Eye (tissue), 1 donor: ENCODE measurements around the gene COX5A.

Experiments used
- DNase-seq: peaks from one replicate; pipeline ENCODE4 v3.0.0-alpha.2; 2015

The COX5A gene

GRCh38 chr15:74937590-74938371, at the start of gene COX5A:
Gene COX5A, minus strand, starts transcription at chr15:74938073. Its CDS starts 59 bp downstream, at chr15:74938014.
- DNase-seq = peak; percentile 98

- DNase-seq = no peak
Measured at GRCh38 chr15:74983725-74984231, 45.9 kb upstream of the COX5A start.

GRCh38 chr15:74982183-74982582, 44.3 kb upstream of the COX5A start:
- no peak for DNase-seq

GRCh38 chr15:74978503-74978902, 40.6 kb upstream of the COX5A start:
- no peak for DNase-seq

GRCh38 chr15:74978077-74978476, 40.2 kb upstream of the COX5A start:
- DNase-seq = no peak

- DNase-seq = no peak
Measured at GRCh38 chr15:74977599-74977998, 39.7 kb upstream of the COX5A start.

GRCh38 chr15:74976159-74976558, 38.3 kb upstream of the COX5A start:
- no peak for DNase-seq

- DNase-seq = no peak
Measured at GRCh38 chr15:74967670-74968069, 29.8 kb upstream of the COX5A start.

GRCh38 chr15:74964794-74965193, 26.9 kb upstream of the COX5A start:
- peak; percentile 33 for DNase-seq

GRCh38 chr15:74963213-74963612, 25.3 kb upstream of the COX5A start:
- no peak for DNase-seq

GRCh38 chr15:74962671-74963070, 24.8 kb upstream of the COX5A start:
- no peak for DNase-seq

GRCh38 chr15:74962219-74962618, 24.3 kb upstream of the COX5A start:
- DNase-seq = no peak

GRCh38 chr15:74961616-74962015, 23.7 kb upstream of the COX5A start:
- no peak for DNase-seq

GRCh38 chr15:74960995-74961588, 23.2 kb upstream of the COX5A start:
- no peak for DNase-seq

- no peak for DNase-seq
Measured at GRCh38 chr15:74960286-74960685, 22.4 kb upstream of the COX5A start.

- no peak for DNase-seq
Measured at GRCh38 chr15:74959586-74959939, 21.7 kb upstream of the COX5A start.

GRCh38 chr15:74958908-74959585, 21.2 kb upstream of the COX5A start:
- peak; percentile 74 for DNase-seq

- DNase-seq = peak; percentile 67
Measured at GRCh38 chr15:74958320-74958907, 20.5 kb upstream of the COX5A start.

GRCh38 chr15:74957476-74958035, 19.7 kb upstream of the COX5A start:
- no peak for DNase-seq

- peak; percentile 78 for DNase-seq
Measured at GRCh38 chr15:74956648-74957475, 19.0 kb upstream of the COX5A start, which contains the start of gene RPP25. Gene RPP25, minus strand, starts transcription at chr15:74956772. Its CDS starts 189 bp downstream, at chr15:74956583.

- DNase-seq = peak; percentile 87
Measured at GRCh38 chr15:74955796-74956647, 18.1 kb upstream of the COX5A start.
